Measurements from ENCODE around the gene RPIA. TPM values are rescaled to one million over a fixed set of nuclear protein-coding genes. Genes with fewer than 3 reads are reported as not detected.

Gene RPIA
- total and polyA plus RNA-seq, 2 of the 13 experiments (the other 11 are each of a cell fraction or from before 2014, with no cell fraction given), result 13.3 to 23.9 TPM

- TF ChIP-seq E2F2 (CRISPR knock-in tag; IDR thresholded peaks at IDR 0.05; ENCODE audit: borderline replicate concordance), result peak; percentile 87
- TF ChIP-seq ZNF230 (CRISPR knock-in tag; IDR thresholded peaks at IDR 0.05), result peak; percentile 91
- TF ChIP-seq ZNF558 (CRISPR knock-in tag; IDR thresholded peaks at IDR 0.05; ENCODE audit: borderline replicate concordance), result peak; percentile 97; the same call in 1 of the 2 replicates
- peak; percentile 98 for TF ChIP-seq ARHGAP35 (CRISPR knock-in tag; IDR thresholded peaks at IDR 0.05; ENCODE audit: borderline replicate concordance)
- TF ChIP-seq ZNF652 (CRISPR knock-in tag; IDR thresholded peaks at IDR 0.05; ENCODE audit: borderline replicate concordance, low read depth), result no peak; the same call in 1 of the 2 replicates
- TF ChIP-seq KLF15 (CRISPR knock-in tag; IDR thresholded peaks at IDR 0.05; ENCODE audit: borderline replicate concordance), result peak; percentile 90; the same call in 1 of the 2 replicates
- no peak for TF ChIP-seq ZNF850 (CRISPR knock-in tag; conservative IDR thresholded peaks at IDR 0.05)
- TF ChIP-seq REL (CRISPR knock-in tag; conservative IDR thresholded peaks at IDR 0.05), result peak; percentile 88; the same call in 1 of the 2 replicates
- TF ChIP-seq HMGA1 (CRISPR knock-in tag; conservative IDR thresholded peaks at IDR 0.05), result no peak
- TF ChIP-seq MTF1 (CRISPR knock-in tag; IDR thresholded peaks at IDR 0.05), result no peak; the same call in 1 of the 2 replicates
- no peak; the same call in 1 of the 2 replicates for TF ChIP-seq ATF3 (CRISPR knock-in tag; IDR thresholded peaks at IDR 0.05)
- TF ChIP-seq RNF2 (conservative IDR thresholded peaks at IDR 0.05; ENCODE audit: low read depth), result peak; percentile 96
- 0 out of 2 replicates have a peak, but pooled peaks have one; percentile 69 for TF ChIP-seq ZNF572 (CRISPR knock-in tag; IDR thresholded peaks at IDR 0.05)
- TF ChIP-seq ZNF263 (CRISPR knock-in tag; IDR thresholded peaks at IDR 0.05), result peak; percentile 70; the same call in 1 of the 2 replicates
- peak; percentile 99 for TF ChIP-seq SUZ12 (IDR thresholded peaks at IDR 0.05; ENCODE audit: low read depth, low read length)
- TF ChIP-seq NCOA5 (CRISPR knock-in tag; IDR thresholded peaks at IDR 0.05), result no peak
- TF ChIP-seq FOSL1 (CRISPR knock-in tag; IDR thresholded peaks at IDR 0.05; ENCODE audit: borderline replicate concordance), result no peak
- TF ChIP-seq ZFY (CRISPR knock-in tag; IDR thresholded peaks at IDR 0.05), result peak; percentile 92
- TF ChIP-seq RORA (CRISPR knock-in tag; IDR thresholded peaks at IDR 0.05), result no peak
- TF ChIP-seq MNT (IDR thresholded peaks at IDR 0.05), result peak; percentile 77
- TF ChIP-seq HINFP (CRISPR knock-in tag; IDR thresholded peaks at IDR 0.05; ENCODE audit: low read depth), result peak; percentile 64; the same call in 1 of the 2 replicates
- TF ChIP-seq XRCC5 (optimal IDR thresholded peaks at IDR 0.05; ENCODE audit: low read length), result peak; percentile 97
- TF ChIP-seq ZBTB26 (CRISPR knock-in tag; IDR thresholded peaks at IDR 0.05; ENCODE audit: borderline replicate concordance), result peak; percentile 73; the same call in 1 of the 2 replicates
Observed at GRCh38 chr2:88691339-88692183, at the start of gene RPIA (continued).

Data from HepG2 (cell line).